Endothelial cell of umbilical vein (primary cell): ENCODE data around the gene CMTM3.

Source experiments
- CTCF ChIP-seq, 2 donors: IDR thresholded peaks; 1 replicate in 1 of 2; 2 replicates in 1 of 2; pipeline ENCODE4 v1.5.1; 2011; ENCODE audit warnings: low read length in 2 of 2, mild to moderate bottlenecking in 2 of 2, moderate library complexity in 2 of 2, control low read depth in 1 of 2, inconsistent platforms in 1 of 2, low read depth in 1 of 2; ENCODE audit not compliant: insufficient read depth in 1 of 2; ENCODE audit errors: extremely low read depth in 1 of 2
- FOS ChIP-seq: IDR thresholded peaks from 2 replicates; pipeline ENCODE4 v1.6.1; 2011; ENCODE audit warnings: mild to moderate bottlenecking, low read length, moderate library complexity, borderline replicate concordance; ENCODE audit not compliant: insufficient read depth
- POLR2AphosphoS5 ChIP-seq: IDR thresholded peaks from 2 replicates; pipeline ENCODE4 v1.6.1; 2012; ENCODE audit warnings: low read depth, mild to moderate bottlenecking, control low read depth, low read length, moderate library complexity; ENCODE audit not compliant: insufficient read depth

GRCh38 chr16:66621973-66622372 lies 17.5 kb downstream of the CMTM3 start:
- no peak for TF ChIP-seq CTCF (IDR thresholded peaks at IDR 0.05; ENCODE audit: extremely low read depth in 1 of 2, insufficient read depth in 1 of 2, low read depth in 1 of 2, low read length in 2 of 2)
- TF ChIP-seq POLR2AphosphoS5 = no peak
- no peak for TF ChIP-seq FOS
